ENCODE results near the gene WNT3A.

The WNT3A gene

GRCh38 chr1:228099331-228099732, 92.5 kb downstream of the WNT3A start:
- TF ChIP-seq PAX5 (IDR thresholded peaks at IDR 0.05; ENCODE audit: insufficient read depth, low read length, severe bottlenecking): no peak
- FAIRE-seq: no peak

GRCh38 chr1:228100822-228101613, 94.2 kb downstream of the WNT3A start:
- TF ChIP-seq PAX5 (IDR thresholded peaks at IDR 0.05; ENCODE audit: insufficient read depth, low read length, severe bottlenecking): no peak
- TF ChIP-seq SPI1 (IDR thresholded peaks at IDR 0.05; ENCODE audit: low read depth, low read length): no peak
- no peak for TF ChIP-seq POU2F2 (IDR thresholded peaks at IDR 0.05; ENCODE audit: low read depth, low read length)
- no peak for TF ChIP-seq POLR2A (IDR thresholded peaks at IDR 0.05; ENCODE audit: low read depth, low read length)
- TF ChIP-seq TAF1 (IDR thresholded peaks at IDR 0.05; ENCODE audit: low read depth, low read length): no peak
- no peak for TF ChIP-seq POLR2AphosphoS5 (IDR thresholded peaks at IDR 0.05; ENCODE audit: low read depth, low read length)
- FAIRE-seq (no peak), DNase-seq (ENCODE audit: insufficient read length, low spot score) (no peak)

More at GRCh38 chr1:228099331-228099732, 92.5 kb downstream of the WNT3A start:
- no peak for DNase-seq (ENCODE audit: insufficient read length, low spot score)

GRCh38 chr1:228101614-228101993, 94.8 kb downstream of the WNT3A start:
- FAIRE-seq: peak; percentile 54
- no peak for DNase-seq (ENCODE audit: insufficient read length, low spot score)
- no peak for TF ChIP-seq TAF1 (IDR thresholded peaks at IDR 0.05; ENCODE audit: low read depth, low read length)
- no peak for TF ChIP-seq POLR2A (IDR thresholded peaks at IDR 0.05; ENCODE audit: low read depth, low read length)
- TF ChIP-seq POLR2AphosphoS5 (IDR thresholded peaks at IDR 0.05; ENCODE audit: low read depth, low read length): no peak
- TF ChIP-seq POU2F2 (IDR thresholded peaks at IDR 0.05; ENCODE audit: low read depth, low read length): no peak
- no peak for TF ChIP-seq SPI1 (IDR thresholded peaks at IDR 0.05; ENCODE audit: low read depth, low read length)
- no peak for TF ChIP-seq PAX5 (IDR thresholded peaks at IDR 0.05; ENCODE audit: insufficient read depth, low read length, severe bottlenecking)

- DNase-seq (ENCODE audit: insufficient read length, low spot score) (peak; percentile 66), FAIRE-seq (peak; percentile 45)
- no peak for TF ChIP-seq POU2F2 (IDR thresholded peaks at IDR 0.05; ENCODE audit: low read depth, low read length)
- TF ChIP-seq TAF1 (IDR thresholded peaks at IDR 0.05; ENCODE audit: low read depth, low read length): no peak
- no peak for TF ChIP-seq PAX5 (IDR thresholded peaks at IDR 0.05; ENCODE audit: insufficient read depth, low read length, severe bottlenecking)
- TF ChIP-seq POLR2AphosphoS5 (IDR thresholded peaks at IDR 0.05; ENCODE audit: low read depth, low read length): no peak
- TF ChIP-seq POLR2A (IDR thresholded peaks at IDR 0.05; ENCODE audit: low read depth, low read length): no peak; the same call in 1 of the 2 replicates
- TF ChIP-seq SPI1 (IDR thresholded peaks at IDR 0.05; ENCODE audit: low read depth, low read length): no peak
These were observed 95.4 kb downstream of the WNT3A start for GRCh38 chr1:228101994-228102790.

- FAIRE-seq (peak; percentile 99), DNase-seq (ENCODE audit: insufficient read length, low spot score) (peak; percentile 98)
- TF ChIP-seq PAX5 (IDR thresholded peaks at IDR 0.05; ENCODE audit: insufficient read depth, low read length, severe bottlenecking) (peak; percentile 56), SPI1 (IDR thresholded peaks at IDR 0.05; ENCODE audit: low read depth, low read length) (no peak), POLR2A (IDR thresholded peaks at IDR 0.05; ENCODE audit: low read depth, low read length) (no peak; the same call in 1 of the 2 replicates), TAF1 (IDR thresholded peaks at IDR 0.05; ENCODE audit: low read depth, low read length) (no peak), POLR2AphosphoS5 (IDR thresholded peaks at IDR 0.05; ENCODE audit: low read depth, low read length) (0 out of 2 replicates have a peak, but pooled peaks have one; percentile 30), POU2F2 (IDR thresholded peaks at IDR 0.05; ENCODE audit: low read depth, low read length) (no peak)
These were observed 96.2 kb downstream of the WNT3A start, which contains the start of gene C1orf35 for GRCh38 chr1:228102791-228103620. Gene C1orf35 (minus strand): TSS chr1:228103325. CDS start chr1:228103227, 98 bp downstream.

GRCh38 chr1:228104526-228105269, 97.9 kb downstream of the WNT3A start:
- TF ChIP-seq POLR2A (IDR thresholded peaks at IDR 0.05; ENCODE audit: low read depth, low read length): no peak
- no peak for TF ChIP-seq SPI1 (IDR thresholded peaks at IDR 0.05; ENCODE audit: low read depth, low read length)
- no peak for TF ChIP-seq POU2F2 (IDR thresholded peaks at IDR 0.05; ENCODE audit: low read depth, low read length)
- no peak for TF ChIP-seq POLR2AphosphoS5 (IDR thresholded peaks at IDR 0.05; ENCODE audit: low read depth, low read length)
- TF ChIP-seq TAF1 (IDR thresholded peaks at IDR 0.05; ENCODE audit: low read depth, low read length): no peak
- TF ChIP-seq PAX5 (IDR thresholded peaks at IDR 0.05; ENCODE audit: insufficient read depth, low read length, severe bottlenecking): no peak
- DNase-seq (ENCODE audit: insufficient read length, low spot score) (no peak), FAIRE-seq (no peak)

GRCh38 chr1:228105270-228105995, 98.6 kb downstream of the WNT3A start:
- FAIRE-seq: no peak
- DNase-seq (ENCODE audit: insufficient read length, low spot score): no peak
- TF ChIP-seq POLR2AphosphoS5 (IDR thresholded peaks at IDR 0.05; ENCODE audit: low read depth, low read length): no peak; the same call in 1 of the 2 replicates
- no peak for TF ChIP-seq POLR2A (IDR thresholded peaks at IDR 0.05; ENCODE audit: low read depth, low read length)
- no peak for TF ChIP-seq SPI1 (IDR thresholded peaks at IDR 0.05; ENCODE audit: low read depth, low read length)
- no peak for TF ChIP-seq PAX5 (IDR thresholded peaks at IDR 0.05; ENCODE audit: insufficient read depth, low read length, severe bottlenecking)
- no peak for TF ChIP-seq TAF1 (IDR thresholded peaks at IDR 0.05; ENCODE audit: low read depth, low read length)
- TF ChIP-seq POU2F2 (IDR thresholded peaks at IDR 0.05; ENCODE audit: low read depth, low read length): no peak

All from GM12891 (cell line).